ENCODE results near the gene HDAC11.

The HDAC11 gene

GRCh38 chr3:13545952-13546454 lies 65.9 kb downstream of the HDAC11 start:
- no peak for DNase-seq

DNA sequence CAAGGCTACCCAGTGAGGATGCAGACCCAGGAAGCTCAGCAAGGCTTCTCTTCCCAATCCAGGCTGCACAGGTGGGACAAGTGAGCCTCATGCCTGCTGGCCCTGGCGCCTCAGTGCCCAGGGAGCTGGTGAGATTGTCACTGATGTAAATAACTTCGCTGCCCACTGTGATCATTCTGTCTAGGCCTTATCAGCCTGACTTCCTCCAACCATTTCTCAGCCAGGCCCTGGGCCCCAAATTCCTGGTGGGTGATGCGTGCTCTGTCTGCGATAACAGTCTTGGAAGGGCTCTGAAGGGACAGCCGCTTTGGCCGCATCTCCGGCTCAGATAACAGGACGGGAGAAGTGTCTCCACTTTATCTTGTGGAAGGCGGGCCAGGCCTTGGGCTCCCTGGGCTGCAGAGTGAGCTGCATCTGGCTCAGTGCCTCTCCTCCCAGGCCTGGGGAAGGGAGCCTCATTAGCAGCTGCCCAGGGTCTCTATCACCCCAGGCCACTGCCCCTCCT lies 66.6 kb downstream of the HDAC11 start:
- no peak for DNase-seq

- no peak for DNase-seq
Observed at GRCh38 chr3:13547591-13548371, 67.7 kb downstream of the HDAC11 start.

DNA sequence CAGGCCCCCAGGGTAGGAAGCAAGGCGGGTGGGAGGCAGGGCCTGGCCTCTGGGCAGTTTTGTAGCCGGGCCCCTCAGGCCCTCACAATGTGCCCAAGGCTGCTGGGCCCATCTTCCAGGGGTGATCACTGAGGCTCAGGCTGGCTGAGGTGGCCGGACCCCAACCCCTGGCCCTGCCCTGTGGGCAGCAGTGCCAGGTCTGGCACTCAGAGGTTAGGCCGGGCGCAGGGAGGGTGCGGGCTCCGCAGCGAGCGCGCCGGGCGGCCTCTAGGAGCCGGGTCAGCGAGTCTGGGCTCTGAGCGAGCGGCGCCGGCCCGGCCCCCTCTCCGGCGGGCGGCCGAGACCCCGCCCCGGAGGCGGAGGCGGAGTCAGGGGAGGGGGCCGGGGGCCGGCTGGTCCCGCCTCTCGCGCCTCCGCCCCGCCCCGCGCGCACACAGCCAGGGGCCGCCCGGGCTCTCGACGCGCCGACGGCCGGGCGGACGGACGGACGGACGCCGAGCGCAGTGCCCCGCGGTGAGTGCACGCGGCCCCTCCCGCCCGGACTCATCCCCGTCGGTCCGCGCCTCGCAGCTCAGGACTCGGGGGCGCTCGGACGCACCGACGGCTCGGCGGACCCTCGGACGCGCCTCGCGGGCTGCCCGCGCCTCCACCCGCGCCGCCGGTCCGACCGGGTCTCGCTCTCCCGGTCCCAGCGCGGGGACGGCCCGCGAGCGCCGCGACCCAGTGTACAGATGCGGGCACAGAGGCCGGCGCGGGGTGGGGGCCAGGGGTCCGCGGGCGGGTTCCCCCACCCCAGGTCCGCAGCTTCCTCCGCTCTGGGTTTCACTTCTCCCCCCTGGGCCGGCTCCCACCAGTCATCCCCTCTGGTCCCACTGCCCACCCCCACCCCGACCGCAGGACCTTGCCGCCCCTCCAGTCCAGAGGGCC lies 68.9 kb downstream of the HDAC11 start, which contains the start of gene FBLN2:
Gene FBLN2 (plus strand): TSS at position 430 of the 927 bp plus-strand sequence. CDS start 21,231 bp downstream, outside the sequence.
- no peak for DNase-seq

DNA sequence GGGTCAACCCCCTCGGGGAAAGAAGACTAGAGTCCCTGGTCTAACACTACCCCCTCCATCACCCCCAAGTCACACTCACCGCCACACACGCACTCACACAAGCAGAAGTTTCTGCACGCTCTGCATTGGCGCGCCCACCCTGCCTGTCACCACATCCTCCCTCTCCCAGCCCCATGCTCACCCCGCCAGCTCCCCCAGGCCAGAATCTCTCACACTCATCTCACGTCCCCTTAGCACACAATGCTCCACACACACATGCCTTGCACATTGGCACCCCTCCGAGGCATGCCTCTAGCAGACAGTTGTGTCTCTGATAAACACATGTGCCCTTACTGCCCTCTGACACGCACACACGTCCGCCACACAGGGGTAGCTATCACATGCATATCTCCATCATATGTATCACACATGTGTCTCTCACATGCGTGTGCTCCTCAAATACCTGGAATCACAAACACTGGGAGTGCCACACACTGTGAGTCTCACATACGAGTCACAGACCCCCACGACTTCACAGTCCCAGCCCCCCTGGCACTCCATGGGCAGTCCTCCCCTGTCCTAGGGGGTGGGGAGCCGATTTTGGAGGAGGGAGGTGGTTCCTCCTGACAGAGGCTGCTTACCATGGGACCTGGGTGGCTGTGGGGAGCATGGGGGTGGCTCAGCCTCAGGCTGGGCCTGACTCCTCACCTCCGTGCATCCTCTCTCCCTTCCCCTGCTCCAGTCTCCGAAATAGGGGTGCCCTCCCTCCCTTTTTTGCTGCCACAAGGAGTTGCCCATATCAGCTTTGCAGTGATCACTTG lies 69.7 kb downstream of the HDAC11 start:
- DNase-seq = no peak

DNA sequence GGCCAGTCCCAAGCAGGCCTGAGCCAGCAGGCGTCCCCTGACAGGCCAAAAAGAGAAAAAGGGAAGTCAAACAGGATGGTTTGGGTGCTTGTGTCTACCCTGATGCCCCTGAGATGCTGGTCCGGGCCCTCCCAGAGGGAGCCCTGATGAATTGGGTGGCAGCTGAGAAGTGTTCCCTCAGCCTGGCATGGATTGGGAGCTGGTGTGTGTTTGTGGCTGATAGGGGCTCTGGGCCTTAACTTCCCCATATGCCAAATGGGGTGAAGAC lies 70.3 kb downstream of the HDAC11 start:
- DNase-seq = no peak

DNA sequence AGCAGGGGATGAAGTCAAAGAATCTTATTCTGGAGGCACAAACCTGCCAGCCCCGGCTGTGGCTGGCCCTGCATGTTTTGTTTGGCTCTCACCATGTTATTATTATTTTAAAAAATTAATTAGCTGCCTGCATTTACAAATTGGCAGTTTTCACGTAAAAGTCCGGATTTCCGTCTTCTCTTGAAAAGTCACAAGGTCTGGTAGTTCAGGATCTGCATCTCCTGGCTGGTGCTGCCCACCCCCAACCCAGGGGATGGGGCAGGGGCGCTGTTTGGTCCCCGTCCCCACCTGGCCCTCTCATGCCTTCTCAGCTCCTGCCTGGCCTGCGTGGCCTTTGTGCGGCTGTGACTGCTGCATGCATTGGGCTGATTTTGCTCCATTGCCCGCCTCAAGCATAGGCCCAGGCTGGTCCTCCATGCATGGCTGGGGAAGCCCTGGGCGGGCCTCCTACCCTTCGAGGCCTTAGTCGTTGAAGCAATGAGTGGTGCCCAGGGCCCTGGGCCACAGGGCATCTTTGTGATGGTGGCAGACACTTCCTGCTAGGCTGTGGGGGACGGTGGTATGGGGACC lies 70.8 kb downstream of the HDAC11 start:
- DNase-seq = no peak

DNA sequence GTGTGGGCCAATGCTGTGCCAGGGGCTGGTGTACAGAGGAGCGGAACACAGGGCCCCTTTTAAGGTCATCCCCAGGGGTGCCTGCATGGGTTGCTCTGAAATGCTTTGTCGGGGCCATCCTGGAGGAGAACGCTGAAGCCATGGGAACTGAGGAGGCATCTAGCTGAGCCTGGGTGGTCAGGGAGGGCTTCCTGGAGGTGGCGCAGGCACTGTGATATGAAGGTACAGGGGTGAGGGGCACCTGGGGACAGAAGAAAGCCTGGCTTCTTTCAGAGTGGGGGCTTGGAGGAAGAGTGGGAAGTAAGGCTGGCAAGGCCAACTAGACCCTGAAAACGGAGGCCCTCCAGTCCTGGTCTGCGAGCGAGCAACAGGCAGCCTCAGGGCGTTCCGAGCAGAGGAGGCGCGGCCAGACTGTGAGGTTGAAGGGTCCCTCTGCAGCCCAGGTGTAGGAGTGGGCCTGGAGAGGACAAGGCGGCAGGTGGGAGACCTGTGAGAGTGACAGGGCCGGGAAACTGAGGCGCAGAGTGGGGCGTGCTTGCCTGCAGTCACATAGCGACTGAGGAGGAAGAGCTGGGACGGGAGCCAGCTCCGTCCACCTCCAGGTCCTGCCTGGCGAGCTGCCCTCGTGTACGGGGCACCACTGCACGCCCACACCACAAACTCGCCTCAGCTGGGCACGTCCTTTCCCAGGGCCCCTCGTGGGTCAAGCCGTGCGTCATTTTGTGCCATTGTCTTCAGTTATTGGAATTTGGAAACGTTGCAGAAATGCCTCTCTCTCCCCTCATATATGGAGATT lies 72.9 kb downstream of the HDAC11 start:
- DNase-seq = no peak

DNA sequence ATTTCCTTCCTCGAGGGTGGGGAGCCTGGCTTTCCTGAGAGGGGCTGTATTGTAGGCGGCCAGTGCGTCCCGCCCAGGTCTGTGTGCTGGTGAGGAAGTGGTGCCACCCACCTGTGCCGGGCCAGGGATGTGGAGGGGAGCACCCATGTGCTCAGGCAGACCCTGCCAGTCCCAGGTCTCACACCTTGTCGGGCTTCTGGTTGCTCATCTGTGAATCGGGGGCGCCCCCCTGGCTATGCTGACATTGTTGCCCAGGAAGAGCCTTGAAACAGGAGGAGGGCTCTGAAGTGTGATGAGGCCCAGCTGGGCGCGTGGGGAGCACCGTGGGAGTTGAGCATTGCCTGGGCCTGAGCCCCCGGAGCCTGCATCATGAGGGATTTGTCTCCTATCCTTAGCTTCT lies 73.6 kb downstream of the HDAC11 start:
- no peak for DNase-seq

- DNase-seq = no peak
Observed at GRCh38 chr3:13555753-13556152, 75.6 kb downstream of the HDAC11 start.
